ENCODE measurements around the gene SELENON. TPM values are rescaled to one million over a fixed set of nuclear protein-coding genes. Genes with fewer than 3 reads are reported as not detected.

The SELENON gene
- total RNA-seq, 1 experiment from 2014 or later: 90.9 TPM

GRCh38 chr1:25818569-25818968, 18.6 kb downstream of the SELENON start:
- H2BK12ac ChIP-seq (ENCODE audit: insufficient read length, low read depth, low read length): no peak overlapping the region
- H3K56ac ChIP-seq (ENCODE audit: insufficient read length, low read depth, low read length): no peak overlapping the region
- no peak overlapping the region for H2AFZ ChIP-seq (ENCODE audit: low read length)
- Mint-ChIP-seq H3K36me3 (ENCODE audit: insufficient read depth in 1 of 3, low read depth in 3 of 3) (peaks cover 5 to 26% (median 22%) of the 10 kb centered on the region in 3 experiments; a peak in 6 of 7 replicates), H3K27me3 (ENCODE audit: low read depth) (peaks cover 15% of the 10 kb centered on the region), H3K27ac (peak overlapping the region in 2 of 3 experiments; percentile 89 to 96; a peak in 3 of 7 replicates), H3K4me1 (peaks cover 32% of the 10 kb centered on the region in 2 experiments), H3K9me3 (no peaks in the 10 kb centered on the region), H3K4me3 (peak overlapping the region; percentile 95 to 97)
- no peaks in the 10 kb centered on the region for H3K27me3 ChIP-seq (ENCODE audit: insufficient read depth, low read length)
- H3K9ac ChIP-seq (ENCODE audit: extremely low read depth, insufficient read length, low read length): no peak overlapping the region
- peaks cover 3% of the 10 kb centered on the region for H4K20me1 ChIP-seq (ENCODE audit: control insufficient read depth, insufficient read depth, insufficient read length)
- H2BK120ac ChIP-seq (ENCODE audit: low read depth, low read length, poor library complexity, severe bottlenecking): no peak overlapping the region
- no peak overlapping the region for H3K14ac ChIP-seq (ENCODE audit: insufficient read depth, low read length)
- H3K79me1 ChIP-seq (ENCODE audit: insufficient read depth, low read depth, low read length, poor library complexity, severe bottlenecking): no peaks in the 10 kb centered on the region
- no peaks in the 10 kb centered on the region; the same call in 1 of the 2 replicates for H3K79me2 ChIP-seq (ENCODE audit: insufficient read depth, low read length)
- DNase-seq: no peak
- H2AK5ac ChIP-seq (ENCODE audit: insufficient read length, low read length): no peak overlapping the region
- H3K23ac ChIP-seq (ENCODE audit: insufficient read length, low read depth, low read length): no peak overlapping the region
- H3K4me1 ChIP-seq (ENCODE audit: insufficient read depth, low read length): peaks cover 4% of the 10 kb centered on the region; the same call in 1 of the 2 replicates
- no peak overlapping the region for H4K91ac ChIP-seq (ENCODE audit: insufficient read length, low read depth, low read length)
- peaks cover 11% of the 10 kb centered on the region for H3K23me2 ChIP-seq (ENCODE audit: insufficient read length, low read depth, low read length, poor library complexity, severe bottlenecking)
- no peak overlapping the region for H3K27ac ChIP-seq (ENCODE audit: insufficient read length, low read depth, low read length)
- no peak overlapping the region for H3T11ph ChIP-seq (ENCODE audit: low read length)
- no peak for TF ChIP-seq CTCF (conservative IDR thresholded peaks at IDR 0.05)
- H3K9me3 ChIP-seq (ENCODE audit: control insufficient read depth, low read depth, low read length): no peaks in the 10 kb centered on the region
- H2BK15ac ChIP-seq (ENCODE audit: low read depth, low read length): no peak overlapping the region
- H4K8ac ChIP-seq (replicated peaks; ENCODE audit: insufficient read length, low read depth, low read length): no peak overlapping the region
- no peak overlapping the region for H2BK20ac ChIP-seq (ENCODE audit: low read depth, low read length, poor library complexity, severe bottlenecking)
- H2BK5ac ChIP-seq (ENCODE audit: insufficient read length, low read length): no peak overlapping the region
- H3K4ac ChIP-seq (ENCODE audit: low read depth, low read length): no peak overlapping the region
- no CpG with 5 or more reads among the region's 6 CpGs for WGBS (ENCODE audit: extremely low coverage, insufficient read length, low lambda C conversion rate)
- H4K5ac ChIP-seq (ENCODE audit: insufficient read length, low read depth, low read length): no peak overlapping the region
- H3K4me2 ChIP-seq (ENCODE audit: insufficient read depth, insufficient read length, low read length): peak overlapping the region; percentile 69
- H3K18ac ChIP-seq (ENCODE audit: insufficient read length, low read depth, low read length): no peak overlapping the region

Data from H9 (cell line).